ENCODE results near the gene KLF16.

Gene KLF16

DNA sequence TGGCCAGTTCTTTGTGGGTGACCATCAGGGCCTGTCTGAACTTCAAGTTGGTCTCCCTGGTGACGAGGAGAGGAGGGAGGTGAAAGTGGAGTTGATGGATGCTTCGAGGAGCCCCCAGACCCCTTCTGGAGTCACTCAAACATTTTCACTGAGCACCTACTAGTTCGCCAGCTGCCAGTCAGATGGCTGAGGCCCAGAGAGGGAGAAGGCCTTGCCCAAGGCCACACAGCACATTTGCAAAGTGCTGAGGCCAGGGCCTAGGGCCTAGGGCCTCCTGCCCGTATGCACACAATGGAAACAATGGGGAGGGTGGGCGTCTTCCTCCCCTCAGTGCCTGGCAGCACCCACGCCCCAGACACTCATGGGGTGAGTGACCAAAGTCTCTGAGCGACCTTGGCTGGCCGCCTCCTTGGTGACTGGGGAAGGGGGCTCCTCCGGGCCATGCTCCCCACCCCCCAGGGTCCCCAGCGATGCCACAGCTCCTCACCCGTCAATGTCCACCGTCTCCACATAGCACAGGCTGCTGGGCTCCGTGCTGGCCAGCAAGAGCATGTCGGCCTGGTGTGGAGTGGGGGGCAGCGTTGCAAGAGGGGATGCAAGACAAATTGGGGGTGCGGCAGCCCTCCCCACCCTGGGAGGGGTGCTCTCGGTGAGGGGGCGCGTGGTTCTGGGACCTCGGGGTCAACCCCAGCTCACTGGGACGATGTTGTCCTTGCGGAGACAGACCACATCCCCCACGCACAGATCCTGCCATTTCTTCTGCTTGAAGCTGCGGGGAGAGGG lies 57.8 kb downstream of the KLF16 start:
- DNase-seq = no peak

- DNase-seq = no peak
Measured at GRCh38 chr19:1804858-1805257, 58.5 kb downstream of the KLF16 start.
